Gastrocnemius medialis (tissue), 4 donors: Measurements from ENCODE around the gene CYB5RL.

Experiments used
- POLR2A ChIP-seq, 2 donors: fragments of 450-650 bp; IDR thresholded peaks; one replicate each; pipeline ENCODE4 v1.6.1; 2017; ENCODE audit warnings: antibody characterized with exemption in 2 of 2, mild to moderate bottlenecking in 2 of 2, moderate library complexity in 2 of 2
- TF ChIP-seq, protein P1 (sequence below), 5 experiments: fragments of 450-650 bp in 3 of 5; fragments of 200-600 bp in 2 of 5; sonication (generic) in 2 of 5; IDR thresholded peaks in 4 of 5; conservative IDR thresholded peaks in 1 of 5; 1 replicate in 4 of 5; 2 replicates in 1 of 5; pipeline ENCODE4 v1.5.1; 2016 to 2019; ENCODE audit warnings: antibody characterized with exemption in 5 of 5, mild to moderate bottlenecking in 3 of 5, moderate library complexity in 3 of 5

DNA sequence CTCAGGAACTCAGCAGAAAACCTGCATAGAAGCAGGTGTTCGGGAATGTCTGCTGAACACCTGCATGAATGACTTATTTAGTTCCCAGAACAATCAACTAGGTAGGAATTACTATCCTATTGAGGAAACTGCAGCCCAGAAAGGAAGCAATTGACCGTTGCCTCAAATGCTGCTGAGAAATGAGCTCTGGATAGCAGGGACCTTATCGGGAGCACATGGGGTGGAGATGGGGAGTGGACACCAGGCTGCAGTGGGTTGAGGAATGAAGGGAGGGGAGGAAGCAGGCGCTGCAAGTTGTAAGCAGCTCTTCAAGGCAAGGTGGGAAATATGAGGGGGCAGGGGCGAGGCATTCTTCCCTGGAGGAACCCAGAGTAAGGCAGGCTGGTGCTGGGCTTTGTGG lies 36.3 kb downstream of the CYB5RL start:
- TF ChIP-seq, protein P1, sequence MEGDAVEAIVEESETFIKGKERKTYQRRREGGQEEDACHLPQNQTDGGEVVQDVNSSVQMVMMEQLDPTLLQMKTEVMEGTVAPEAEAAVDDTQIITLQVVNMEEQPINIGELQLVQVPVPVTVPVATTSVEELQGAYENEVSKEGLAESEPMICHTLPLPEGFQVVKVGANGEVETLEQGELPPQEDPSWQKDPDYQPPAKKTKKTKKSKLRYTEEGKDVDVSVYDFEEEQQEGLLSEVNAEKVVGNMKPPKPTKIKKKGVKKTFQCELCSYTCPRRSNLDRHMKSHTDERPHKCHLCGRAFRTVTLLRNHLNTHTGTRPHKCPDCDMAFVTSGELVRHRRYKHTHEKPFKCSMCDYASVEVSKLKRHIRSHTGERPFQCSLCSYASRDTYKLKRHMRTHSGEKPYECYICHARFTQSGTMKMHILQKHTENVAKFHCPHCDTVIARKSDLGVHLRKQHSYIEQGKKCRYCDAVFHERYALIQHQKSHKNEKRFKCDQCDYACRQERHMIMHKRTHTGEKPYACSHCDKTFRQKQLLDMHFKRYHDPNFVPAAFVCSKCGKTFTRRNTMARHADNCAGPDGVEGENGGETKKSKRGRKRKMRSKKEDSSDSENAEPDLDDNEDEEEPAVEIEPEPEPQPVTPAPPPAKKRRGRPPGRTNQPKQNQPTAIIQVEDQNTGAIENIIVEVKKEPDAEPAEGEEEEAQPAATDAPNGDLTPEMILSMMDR (IDR thresholded peaks at IDR 0.05 in 4 of 5, conservative IDR thresholded peaks at IDR 0.05 in 1 of 5), result no peak
- no peak for TF ChIP-seq POLR2A (IDR thresholded peaks at IDR 0.05)
